ENCODE results near the gene PDE6C.

- TF ChIP-seq CTCF (IDR thresholded peaks at IDR 0.05) (no peak), POLR2A (IDR thresholded peaks at IDR 0.05) (no peak)
Observed at GRCh38 chr10:93593749-93594148, 18.6 kb upstream of the PDE6C start.

All from body of pancreas (tissue), 4 donors.